Head of caudate nucleus (tissue), 42 donors: ENCODE measurements around the gene EMILIN1.
"Not testable (repeated sequence)": the region's sequence is repeated elsewhere in the genome, so short reads cannot be mapped to it uniquely, and the experiment has no call there.

Experiments used
- DNase-seq, 42 donors: peaks; one replicate each; pipeline versions ENCODE4 v3.0.0 to v3.0.0-alpha.2; 2020 to 2021; ENCODE audit warnings: mixed read lengths in 7 of 42
- intact Hi-C: fragments of 100-400 bp; cut with DNase I; formaldehyde crosslinking; loops from one replicate; pipeline ENCODE4 v1.15.0; 2022

The EMILIN1 gene

DNA sequence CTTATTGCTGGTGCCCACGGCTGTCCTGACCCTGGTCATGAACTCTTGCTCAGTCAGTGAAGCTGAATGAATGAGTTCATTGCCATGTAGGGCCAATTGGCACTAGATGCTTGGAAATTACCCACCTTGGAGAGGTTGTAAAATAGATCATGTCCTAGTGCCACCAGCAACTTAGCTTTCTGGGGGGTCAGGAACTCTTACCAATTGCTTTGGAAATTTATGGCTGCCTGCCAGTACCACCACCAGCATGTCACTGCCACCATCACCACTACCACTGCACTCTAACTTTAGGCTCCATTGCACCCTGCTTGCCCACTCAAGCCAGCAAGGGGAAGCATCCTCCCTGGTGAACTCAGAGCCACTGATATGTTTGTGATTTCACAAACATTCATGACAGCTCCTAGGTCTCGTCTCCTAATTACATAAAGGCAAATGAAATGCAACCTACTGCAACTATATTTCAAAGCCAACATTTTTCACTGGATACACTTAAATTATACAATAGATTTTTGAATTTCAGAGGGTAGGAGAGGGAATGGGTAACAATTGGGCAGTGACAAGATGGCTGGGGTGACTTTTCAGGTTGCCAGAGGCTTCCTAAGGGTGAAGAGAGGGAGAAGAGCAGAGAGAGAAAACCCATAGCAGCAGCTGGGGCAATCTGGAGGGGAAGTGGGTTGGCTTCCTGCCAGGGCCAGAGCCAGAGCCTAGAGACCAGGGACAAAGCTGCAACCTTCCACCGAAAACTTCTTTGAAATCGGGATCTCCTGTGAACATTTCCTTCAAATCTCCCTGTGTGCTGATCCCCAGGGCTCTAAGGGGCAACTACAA lies 3.5 kb upstream of the EMILIN1 start:
- peak in 10 of 42 donors; percentile 19 to 55 (median 42) for DNase-seq

GRCh38 chr2:27075566-27075871 lies 2.9 kb upstream of the EMILIN1 start:
- intact Hi-C loops, DNase-seq: not testable (repeated sequence)

More for the DNA sequence above, 3.5 kb upstream of the EMILIN1 start:
- intact Hi-C loops = no loop called here

- DNase-seq = no peak
- intact Hi-C loops = no loop called here
Measured at GRCh38 chr2:27076323-27076722, 2.1 kb upstream of the EMILIN1 start.

DNA sequence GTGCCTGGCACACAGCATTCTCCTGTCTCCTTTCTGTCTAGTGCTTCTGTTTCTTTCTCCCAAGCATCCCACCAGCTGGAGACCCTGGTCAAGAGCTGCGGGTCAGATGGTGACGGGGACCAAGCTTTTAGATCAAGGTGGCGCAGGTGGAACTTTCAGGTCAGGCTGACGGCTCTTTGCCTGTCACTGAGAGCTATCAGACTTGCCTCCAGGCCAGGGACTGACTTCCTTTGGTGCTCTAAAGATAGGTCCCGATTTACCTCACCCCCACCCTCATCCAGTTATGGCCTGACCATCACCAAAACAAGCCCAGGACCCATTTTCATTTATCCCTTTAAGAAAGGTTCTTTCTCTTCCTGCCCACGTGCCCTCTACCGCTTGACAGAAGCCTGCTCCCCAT lies 1.2 kb upstream of the EMILIN1 start:
- intact Hi-C loops = no loop called here
- DNase-seq = peak in 1 of 42 donors; percentile 48

DNA sequence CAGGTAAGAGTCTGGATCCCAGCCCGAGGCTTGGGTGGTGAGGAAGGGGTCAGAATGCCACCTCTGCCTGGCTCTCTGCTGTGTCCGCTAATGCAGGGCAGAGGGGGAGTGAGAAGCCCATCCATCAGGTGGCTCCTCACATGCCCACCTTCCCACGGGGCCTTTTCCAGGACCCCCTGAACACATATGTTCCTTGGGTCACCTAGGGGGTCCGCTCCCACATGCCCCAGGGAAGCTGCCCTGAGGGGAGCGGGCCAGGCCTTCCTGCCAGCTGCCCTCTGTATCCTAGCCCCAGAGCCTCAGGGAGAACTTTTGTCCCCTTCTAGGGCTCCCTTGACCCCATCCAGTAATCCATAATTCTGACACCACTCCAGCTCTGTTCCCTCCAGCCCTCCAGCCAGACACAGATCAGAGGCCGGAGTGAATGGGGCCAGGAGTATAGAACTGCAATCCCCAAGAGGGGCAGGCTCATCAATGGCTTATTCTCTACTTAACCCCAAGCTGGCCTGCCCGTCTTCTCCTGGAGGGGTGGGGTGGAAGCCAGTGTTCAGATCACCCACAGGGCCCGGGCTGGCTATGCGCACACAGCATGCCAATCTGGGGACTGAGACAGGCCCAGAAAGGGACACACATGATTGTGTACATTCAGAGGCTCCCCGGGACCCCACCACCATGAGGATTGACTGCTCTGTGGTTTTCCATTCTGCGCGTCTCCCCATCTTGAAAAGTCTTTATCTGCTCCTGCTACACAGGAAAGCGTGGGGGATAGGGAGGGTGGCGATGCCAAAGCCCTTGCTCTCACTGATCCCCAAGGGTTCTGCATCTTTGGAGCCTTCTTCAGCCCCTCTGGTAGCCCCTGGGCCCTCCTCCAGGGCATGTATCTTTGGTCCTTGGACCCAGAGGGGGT lies 1.1 kb downstream of the EMILIN1 start:
- no peak for DNase-seq
- intact Hi-C loops = loop anchor here (10.0 kb wide), 1 partner anchor 45 kb away; the partner anchor contains the start of gene TMEM214

DNA sequence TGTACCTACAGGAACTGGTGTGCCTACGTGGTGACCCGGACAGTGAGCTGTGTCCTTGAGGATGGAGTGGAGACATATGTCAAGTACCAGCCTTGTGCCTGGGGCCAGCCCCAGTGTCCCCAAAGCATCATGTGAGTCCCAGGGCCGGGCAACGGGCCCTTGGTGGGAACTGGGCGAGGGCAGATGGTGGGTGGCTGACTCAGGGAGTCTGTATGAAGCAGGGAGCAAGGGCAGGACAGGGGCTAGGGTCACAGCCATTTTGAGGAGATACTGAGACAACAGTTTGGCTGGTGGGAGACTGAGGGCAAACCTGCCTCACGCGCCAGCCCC lies 1.7 kb downstream of the EMILIN1 start:
- intact Hi-C loops = loop anchor here (10.0 kb wide), 1 partner anchor 45 kb away; the partner anchor contains the start of gene TMEM214
- no peak for DNase-seq

- DNase-seq = no peak
- intact Hi-C loops = loop anchor here (10.0 kb wide), 1 partner anchor 46 kb away; the partner anchor contains the start of gene TMEM214
Measured at GRCh38 chr2:27080603-27080936, 2.2 kb downstream of the EMILIN1 start.

DNA sequence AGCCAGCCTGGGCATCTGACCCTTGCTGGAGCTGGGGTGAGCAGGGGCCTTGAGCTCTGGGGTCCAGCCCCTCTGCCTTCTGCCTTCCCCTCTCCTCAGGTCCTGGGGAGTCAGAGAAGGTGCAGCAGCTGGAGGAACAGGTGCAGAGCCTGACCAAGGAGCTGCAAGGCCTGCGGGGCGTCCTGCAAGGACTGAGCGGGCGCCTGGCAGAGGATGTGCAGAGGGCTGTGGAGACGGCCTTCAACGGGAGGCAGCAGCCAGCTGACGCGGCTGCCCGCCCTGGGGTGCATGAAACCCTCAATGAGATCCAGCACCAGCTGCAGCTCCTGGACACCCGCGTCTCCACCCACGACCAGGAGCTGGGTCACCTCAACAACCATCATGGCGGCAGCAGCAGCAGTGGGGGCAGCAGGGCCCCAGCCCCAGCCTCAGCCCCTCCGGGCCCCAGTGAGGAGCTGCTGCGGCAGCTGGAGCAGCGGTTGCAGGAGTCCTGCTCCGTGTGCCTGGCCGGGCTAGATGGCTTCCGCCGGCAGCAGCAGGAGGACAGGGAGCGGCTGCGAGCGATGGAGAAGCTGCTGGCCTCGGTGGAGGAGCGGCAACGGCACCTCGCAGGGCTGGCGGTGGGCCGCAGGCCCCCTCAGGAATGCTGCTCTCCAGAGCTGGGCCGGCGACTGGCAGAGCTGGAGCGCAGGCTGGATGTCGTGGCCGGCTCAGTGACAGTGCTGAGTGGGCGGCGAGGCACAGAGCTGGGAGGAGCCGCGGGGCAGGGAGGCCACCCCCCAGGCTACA lies 3.8 kb downstream of the EMILIN1 start:
- intact Hi-C loops = loop anchor here (10.0 kb wide), 1 partner anchor 47 kb away; the partner anchor contains the start of gene TMEM214

GRCh38 chr2:27082773-27083409 lies 4.5 kb downstream of the EMILIN1 start:
- intact Hi-C loops = loop anchor here (10.0 kb wide), 1 partner anchor 48 kb away; the partner anchor contains the start of gene TMEM214
- DNase-seq = no peak

More for the DNA sequence above, 3.8 kb downstream of the EMILIN1 start:
- DNase-seq = peak in 1 of 42 donors; percentile 18

GRCh38 chr2:27083410-27084296 lies 5.2 kb downstream of the EMILIN1 start:
- intact Hi-C loops = loop anchor here (10.0 kb wide), 1 partner anchor 49 kb away; the partner anchor contains the start of gene TMEM214
- no peak for DNase-seq

GRCh38 chr2:27084297-27085061 lies 6.1 kb downstream of the EMILIN1 start:
- intact Hi-C loops = loop anchor here (5.0 to 10.0 kb wide), 3 partner anchors 32 to 122 kb away; partner anchors contain the start of genes AGBL5 and TMEM214
- peak in 1 of 42 donors; percentile 26 for DNase-seq

GRCh38 chr2:27085062-27085672 lies 6.8 kb downstream of the EMILIN1 start:
- DNase-seq = no peak
- intact Hi-C loops = loop anchor here (5.0 to 10.0 kb wide), 3 partner anchors 33 to 123 kb away; partner anchors contain the start of genes AGBL5 and TMEM214

GRCh38 chr2:27085673-27086089 lies 7.3 kb downstream of the EMILIN1 start:
- intact Hi-C loops = loop anchor here (5.0 to 10.0 kb wide), 3 partner anchors 33 to 123 kb away; partner anchors contain the start of genes AGBL5 and TMEM214
- peak; percentile 53 to 89 (median 72) for DNase-seq

GRCh38 chr2:27086090-27086723 lies 7.8 kb downstream of the EMILIN1 start:
- intact Hi-C loops = loop anchor here (5.0 to 10.0 kb wide), 3 partner anchors 34 to 124 kb away; partner anchors contain the start of genes AGBL5 and TMEM214
- peak; percentile 86 to 99 (median 96) for DNase-seq
